ENCODE results near the gene SYCN.
"Not testable (repeated sequence)": the region's sequence is repeated elsewhere in the genome, so short reads cannot be mapped to it uniquely, and the experiment has no call there.

The SYCN gene

GRCh38 chr19:39224910-39225309, 20.8 kb upstream of the SYCN start:
- DNase-seq, result no peak

DNA sequence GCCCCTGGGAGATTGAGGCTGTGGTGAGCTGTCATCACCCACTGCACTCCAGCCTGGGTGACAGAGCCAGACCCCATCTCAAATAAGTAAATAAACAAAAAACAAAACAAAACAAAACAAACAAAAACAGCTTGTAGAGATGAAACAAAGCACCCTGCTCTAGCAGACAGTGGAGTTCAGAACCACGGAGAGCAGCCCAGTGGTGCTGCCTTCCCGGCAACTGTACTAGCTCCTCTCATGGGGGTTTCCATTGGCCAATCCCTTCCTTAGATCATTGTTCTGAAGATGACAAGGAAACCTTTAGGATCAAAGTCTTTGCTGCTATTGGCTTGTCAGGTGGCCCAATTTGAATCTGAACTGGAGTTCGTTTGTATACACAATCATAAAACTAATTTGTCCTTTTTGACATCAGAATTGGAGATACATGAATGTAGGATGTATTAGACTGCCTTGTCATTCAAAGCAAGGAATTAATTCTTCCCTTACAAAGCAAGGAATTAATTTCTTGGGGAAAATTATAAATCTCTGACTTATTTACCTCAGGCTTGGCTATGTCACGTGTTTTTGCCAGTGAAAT, 19.7 kb upstream of the SYCN start:
- DNase-seq, result no peak

GRCh38 chr19:39219108-39219507, 15.0 kb upstream of the SYCN start:
- DNase-seq, result not testable (repeated sequence)

DNA sequence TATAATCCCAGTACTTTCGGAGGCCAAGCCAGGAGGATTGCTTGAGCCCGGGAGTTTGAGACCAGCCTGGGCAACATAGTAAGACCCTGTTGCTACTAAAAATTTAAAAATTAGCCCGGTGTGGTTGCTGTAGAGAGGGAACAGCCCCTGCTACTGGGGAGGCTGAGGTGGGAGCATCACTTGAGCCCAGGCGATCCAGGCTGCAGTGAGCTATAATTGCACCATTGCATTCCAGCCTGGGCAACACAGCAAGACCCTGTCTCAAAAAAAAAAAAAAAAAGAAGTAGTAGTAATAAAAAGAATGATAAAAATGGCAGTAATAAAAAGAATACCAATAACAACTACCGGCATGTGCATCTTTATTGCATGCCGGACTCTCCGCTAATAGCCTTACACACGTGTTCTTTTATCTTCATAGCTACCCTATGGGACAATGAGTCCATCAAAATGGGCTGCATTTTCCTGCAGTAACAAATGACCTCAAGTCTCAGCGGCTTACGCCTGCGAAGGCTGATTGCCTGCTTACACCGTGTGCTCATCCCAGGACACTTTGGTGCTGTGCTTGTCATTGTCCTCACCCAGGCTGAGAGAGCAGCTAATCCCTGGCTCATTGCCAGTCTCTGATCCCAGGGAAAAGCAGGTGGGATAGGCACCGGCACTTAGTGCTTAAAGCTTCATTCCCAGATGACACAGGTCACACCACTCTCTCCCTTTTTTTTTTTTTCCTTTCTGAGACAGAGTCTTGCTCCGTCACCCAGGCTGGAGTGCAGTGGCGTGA, 14.4 kb upstream of the SYCN start:
- no peak for DNase-seq

DNA sequence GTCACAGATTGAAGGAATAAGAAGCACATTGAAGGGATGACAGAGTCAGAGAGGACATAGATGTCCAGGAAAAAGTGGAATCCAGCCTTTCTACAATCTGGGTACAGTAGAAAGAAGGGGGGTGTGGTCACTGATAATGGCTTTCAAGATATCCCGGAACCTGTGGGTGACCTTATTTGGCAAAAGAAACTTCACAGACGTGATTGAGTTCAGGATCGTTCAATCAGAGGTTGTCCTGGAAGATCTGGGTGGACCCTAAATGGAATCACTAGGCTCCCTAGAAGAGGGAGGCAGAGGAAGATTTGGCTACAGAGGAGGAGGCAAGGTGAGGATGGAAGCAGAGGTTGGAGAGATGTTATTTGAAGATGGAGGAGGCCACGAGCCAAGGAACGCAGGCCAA, 13.0 kb upstream of the SYCN start:
- no peak for DNase-seq

GRCh38 chr19:39215323-39215722, 11.3 kb upstream of the SYCN start:
- not testable (repeated sequence) for DNase-seq

GRCh38 chr19:39212375-39212742, 8.3 kb upstream of the SYCN start:
- peak in 1 of 51 donors; percentile 2 for DNase-seq

DNA sequence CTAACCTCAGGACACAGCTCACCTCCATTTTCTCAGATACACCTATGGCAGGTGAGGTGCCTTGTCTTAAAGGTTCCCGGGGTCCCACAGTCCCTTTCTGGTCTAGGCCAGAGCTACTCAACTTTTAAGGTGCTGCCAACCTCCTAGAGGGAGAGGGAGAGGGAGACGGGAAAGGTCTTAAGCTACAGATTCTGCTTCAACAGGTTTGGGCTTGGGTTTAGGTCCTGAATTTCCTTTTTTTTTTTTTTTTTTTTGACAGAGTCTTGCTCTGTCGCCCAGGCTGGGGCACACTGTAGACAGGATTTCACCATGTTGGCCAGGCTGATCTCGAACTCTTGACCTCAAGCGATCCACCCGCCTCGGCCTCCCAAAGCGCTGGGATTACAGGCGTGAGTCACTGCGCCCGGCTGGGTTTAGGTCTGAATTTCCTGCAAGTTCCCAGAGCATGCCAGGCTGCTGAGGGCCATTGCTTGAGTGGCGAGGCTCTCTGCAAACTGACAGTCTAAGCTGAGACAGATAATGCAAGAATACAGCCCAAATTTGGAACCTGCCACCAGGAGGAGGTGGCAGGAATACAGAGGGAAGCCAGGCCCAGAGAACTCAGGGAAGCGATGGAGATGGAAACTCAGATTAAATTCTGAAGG, 7.8 kb upstream of the SYCN start:
- no peak for DNase-seq

GRCh38 chr19:39209196-39209595, 5.1 kb upstream of the SYCN start:
- DNase-seq, result no peak

DNA sequence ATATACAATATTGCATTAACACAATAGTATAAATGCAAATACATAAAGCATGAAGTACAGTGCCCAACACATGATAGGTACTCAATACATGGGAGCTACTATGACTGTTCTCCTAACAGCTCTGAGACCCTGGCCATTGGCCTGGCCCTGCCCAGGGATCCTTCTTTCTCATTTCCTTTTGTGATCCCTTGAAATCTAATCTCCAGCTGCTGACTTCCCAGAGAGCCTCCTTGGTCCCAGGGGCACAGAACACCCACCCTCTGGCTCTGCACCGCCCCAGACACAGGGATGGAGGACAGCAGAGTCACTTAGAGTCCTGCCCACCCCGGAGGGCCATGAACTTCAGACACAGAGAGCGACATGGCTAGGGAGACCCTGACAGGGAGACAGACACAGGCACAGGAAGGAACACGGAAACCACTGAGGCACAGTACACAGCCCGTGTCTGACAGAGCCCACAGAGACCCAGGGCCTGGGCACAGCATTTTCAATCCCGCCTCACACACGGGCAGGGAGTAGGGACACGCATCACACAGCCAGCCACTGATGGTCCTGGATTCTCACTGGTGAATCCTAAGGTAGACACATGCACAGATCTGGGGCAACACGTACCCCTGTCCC, 4.2 kb upstream of the SYCN start:
- DNase-seq, result no peak

DNA sequence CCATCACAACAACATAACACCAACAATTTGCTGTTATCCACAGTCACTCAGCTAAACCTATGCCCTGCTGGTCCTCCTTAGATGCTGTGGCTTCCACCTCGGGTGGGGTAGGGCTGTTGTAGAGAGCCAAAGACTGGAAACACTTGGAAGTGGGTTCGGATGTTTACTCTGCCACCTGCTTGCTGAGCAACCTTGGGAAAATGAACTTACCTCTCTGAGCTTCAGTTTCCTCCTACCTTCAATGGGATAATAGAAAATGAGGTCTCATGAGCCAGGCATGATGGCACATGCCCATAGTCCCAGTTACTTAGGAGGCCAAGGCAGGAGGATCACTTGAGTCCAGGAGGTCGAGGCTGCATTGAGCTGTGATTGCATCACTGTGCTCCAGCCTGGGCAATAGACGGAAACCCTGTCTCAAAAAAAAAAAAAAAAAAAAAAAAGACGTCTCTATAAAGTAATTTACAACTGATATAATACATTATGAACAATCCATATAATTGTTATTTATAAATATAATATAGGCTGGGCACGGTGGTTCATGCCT, 3.3 kb upstream of the SYCN start:
- no peak for DNase-seq

DNA sequence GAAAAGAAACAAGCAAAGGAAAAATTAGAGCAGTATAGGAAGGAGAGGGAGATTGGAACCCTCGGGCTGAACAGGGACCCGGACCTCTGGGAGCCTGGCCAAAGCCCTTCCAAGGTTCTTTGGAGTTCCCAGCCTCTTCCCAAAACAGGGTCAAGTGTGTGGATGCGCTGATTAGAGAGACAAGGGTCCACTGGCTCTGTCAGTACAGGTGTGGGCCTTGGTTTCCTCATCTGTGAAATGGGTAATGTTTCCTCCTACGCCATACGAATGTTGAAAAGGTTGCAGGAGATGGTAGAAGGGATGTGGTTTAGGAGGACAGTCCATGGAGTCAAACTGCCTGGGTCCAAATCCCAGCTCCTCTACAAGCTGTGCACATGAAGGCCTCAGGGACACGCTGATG, 2.1 kb upstream of the SYCN start:
- no peak for DNase-seq

GRCh38 chr19:39205449-39205764, 1.3 kb upstream of the SYCN start:
- no peak for DNase-seq

- DNase-seq, result no peak
These were observed 1.1 kb downstream of the SYCN start for GRCh38 chr19:39202998-39203355.

DNA sequence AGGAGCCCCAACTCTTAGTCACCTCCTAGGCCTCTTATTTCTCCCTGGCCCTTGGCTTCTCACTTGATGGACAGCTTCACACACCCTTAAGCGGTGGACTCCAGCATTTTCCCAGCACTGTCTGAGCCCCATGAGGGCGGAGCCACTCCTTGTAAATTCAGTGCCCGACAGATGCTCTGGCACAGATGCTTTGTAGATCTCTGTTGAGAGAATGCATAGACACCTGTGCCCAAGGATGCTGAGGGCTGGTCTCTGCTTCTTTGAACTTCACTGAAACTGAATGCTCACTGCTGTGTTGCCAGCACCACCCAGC, 3.3 kb downstream of the SYCN start:
- no peak for DNase-seq

DNA sequence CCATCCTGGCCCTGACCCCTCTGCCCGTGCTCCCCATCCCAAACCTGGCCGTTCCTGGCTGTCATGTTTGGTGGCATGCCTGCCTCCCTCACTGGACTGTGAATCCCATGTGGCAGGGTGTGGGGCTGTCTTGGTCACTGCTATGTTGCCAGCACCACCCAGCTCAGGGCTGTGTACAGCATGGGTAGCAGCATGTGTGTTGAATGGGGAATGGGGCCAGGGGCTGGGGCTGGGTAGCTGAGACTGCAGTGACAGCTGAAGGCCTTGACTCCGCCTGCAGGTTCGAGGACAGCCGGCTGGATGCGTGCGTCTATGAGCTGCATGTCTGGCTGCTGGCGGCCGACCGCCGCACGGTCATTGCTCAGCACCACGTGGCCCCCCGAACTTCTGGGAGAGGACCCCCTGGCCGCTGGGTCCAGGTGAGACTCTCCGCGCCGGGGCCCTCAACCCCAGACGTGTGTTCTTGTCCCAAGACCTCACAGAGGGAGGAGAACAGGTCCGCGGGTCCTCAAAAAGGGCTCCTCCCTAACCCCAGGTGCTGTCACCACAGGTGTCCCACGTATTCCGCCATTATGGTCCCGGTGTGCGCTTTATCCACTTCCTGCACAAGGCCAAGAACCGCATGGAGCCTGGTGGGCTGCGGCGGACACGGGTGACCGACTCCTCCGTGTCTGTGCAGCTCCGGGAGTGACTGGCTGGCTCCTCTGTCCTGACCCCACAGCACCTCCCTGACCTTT, 3.8 kb downstream of the SYCN start:
- no peak for DNase-seq

- DNase-seq, result peak in 34 of 51 donors; percentile 2 to 73 (median 29)
These were observed 5.0 kb downstream of the SYCN start for GRCh38 chr19:39199025-39199424.

- DNase-seq, result no peak
These were observed 6.3 kb downstream of the SYCN start for GRCh38 chr19:39197808-39198207.

- no peak for DNase-seq
These were observed 7.1 kb downstream of the SYCN start, which contains the start of gene NCCRP1 for GRCh38 chr19:39196860-39197562. Gene NCCRP1, plus strand, starts transcription at chr19:39196964. Its CDS starts 19 bp downstream, at chr19:39196983.

GRCh38 chr19:39196320-39196719, 7.7 kb downstream of the SYCN start:
- no peak for DNase-seq

DNA sequence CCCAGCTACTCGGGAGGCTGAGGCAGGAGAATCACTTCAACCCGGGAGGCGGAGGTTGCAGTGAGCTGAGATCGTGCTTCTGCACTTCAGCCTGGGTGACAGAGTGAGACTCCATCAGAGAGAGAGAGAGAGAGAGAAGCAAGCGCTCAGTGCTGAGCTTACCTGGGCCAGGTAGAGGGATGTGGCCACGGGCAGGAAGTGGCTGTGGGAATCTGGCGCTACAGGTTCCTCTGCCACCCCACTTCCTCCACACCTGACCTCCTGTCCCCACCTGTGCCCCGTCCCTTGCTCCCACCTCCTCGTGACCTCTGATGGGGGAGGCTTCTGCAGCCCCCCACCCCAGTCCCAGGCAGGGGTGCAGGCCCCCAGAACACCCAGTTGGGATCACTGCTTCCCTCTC, 8.3 kb downstream of the SYCN start:
- no peak for DNase-seq
